ENCODE data around the gene CACHD1.
"Not testable (repeated sequence)": the region's sequence is repeated elsewhere in the genome, so short reads cannot be mapped to it uniquely, and the experiment has no call there.

CACHD1 gene

GRCh38 chr1:64701886-64702285 lies 232.0 kb downstream of the CACHD1 start:
- no peak for DNase-seq

- DNase-seq = not testable (repeated sequence)
Observed at GRCh38 chr1:64702670-64703069, 232.7 kb downstream of the CACHD1 start.

- DNase-seq = no peak
Observed at GRCh38 chr1:64703600-64703999, 233.7 kb downstream of the CACHD1 start.

GRCh38 chr1:64705591-64705990 lies 235.7 kb downstream of the CACHD1 start:
- DNase-seq = no peak

- DNase-seq = no peak
Observed at GRCh38 chr1:64711266-64711665, 241.3 kb downstream of the CACHD1 start.

- DNase-seq = no peak
Observed at GRCh38 chr1:64712049-64712448, 242.1 kb downstream of the CACHD1 start.

GRCh38 chr1:64715186-64715585 lies 245.3 kb downstream of the CACHD1 start:
- no peak for DNase-seq

- no peak for DNase-seq
Observed at GRCh38 chr1:64721135-64721534, 251.2 kb downstream of the CACHD1 start.

GRCh38 chr1:64721576-64722145 lies 251.7 kb downstream of the CACHD1 start:
- no peak for DNase-seq

- DNase-seq = no peak
Observed at GRCh38 chr1:64727861-64728260, 257.9 kb downstream of the CACHD1 start.

- DNase-seq = no peak
Observed at GRCh38 chr1:64733581-64734286, 263.8 kb downstream of the CACHD1 start.

- DNase-seq = no peak
Observed at GRCh38 chr1:64734287-64734652, 264.3 kb downstream of the CACHD1 start.

- DNase-seq = not testable (repeated sequence)
Observed at GRCh38 chr1:64740687-64741086, 270.8 kb downstream of the CACHD1 start.
